Measurements from ENCODE around the gene ASB18. TPM values are rescaled to one million over a fixed set of nuclear protein-coding genes. Genes with fewer than 3 reads are reported as not detected.

Gene ASB18
- total and polyA plus RNA-seq, 2 of the 4 experiments (the other 2 are of a cell fraction): not detected

DNA sequence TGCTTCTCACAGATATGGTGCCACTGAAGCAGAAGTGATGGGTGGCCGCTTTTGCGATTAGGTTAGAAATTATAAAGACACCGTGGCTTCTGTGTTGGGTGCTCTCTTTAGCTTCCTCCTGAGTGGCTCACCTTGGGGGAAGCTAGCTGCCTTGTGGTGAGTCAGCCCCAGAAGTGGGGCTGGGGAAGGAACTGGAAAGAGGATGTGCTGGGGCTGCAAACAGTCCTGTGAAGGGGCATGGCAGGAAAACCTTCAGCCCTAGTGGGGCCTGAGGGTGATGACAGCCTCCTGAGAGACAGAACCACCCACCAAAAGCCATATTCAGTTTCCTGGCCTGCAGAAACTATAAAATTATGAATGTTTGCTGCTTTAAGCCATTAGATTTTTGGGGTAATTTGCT, 8.9 kb upstream of the ASB18 start:
- no peaks in the 10 kb centered on the region for H3K79me1 ChIP-seq (ENCODE audit: low read depth in 1 of 2, low read length in 2 of 2)
- no peak overlapping the region for H2BK5ac ChIP-seq (ENCODE audit: low read depth, low read length, poor library complexity, severe bottlenecking)
- TF ChIP-seq MAFK (IDR thresholded peaks at IDR 0.05; ENCODE audit: low read depth, low read length) (no peak), CEBPB (IDR thresholded peaks at IDR 0.05; ENCODE audit: low read depth, low read length) (no peak), ELK1 (IDR thresholded peaks at IDR 0.05; ENCODE audit: borderline replicate concordance, low read depth, low read length) (no peak), CHD1 (IDR thresholded peaks at IDR 0.05; ENCODE audit: low read depth, low read length) (no peak), RCOR1 (IDR thresholded peaks at IDR 0.05; ENCODE audit: insufficient replicate concordance, low read length) (no peak), NFE2L2 (IDR thresholded peaks at IDR 0.05; ENCODE audit: low read depth, low read length) (no peak), MXI1 (IDR thresholded peaks at IDR 0.05; ENCODE audit: borderline replicate concordance, low read depth, low read length) (no peak), POLR2A (IDR thresholded peaks at IDR 0.05; ENCODE audit: low read depth, low read length) (no peak), USF2 (IDR thresholded peaks at IDR 0.05; ENCODE audit: low read depth, low read length) (no peak), MAZ (IDR thresholded peaks at IDR 0.05; ENCODE audit: borderline replicate concordance, low read depth, low read length) (no peak), SMC3 (IDR thresholded peaks at IDR 0.05; ENCODE audit: low read depth, low read length) (no peak), FOS (IDR thresholded peaks at IDR 0.05; ENCODE audit: low read depth, low read length) (no peak), BHLHE40 (IDR thresholded peaks at IDR 0.05; ENCODE audit: low read depth, low read length) (no peak), RFX5 (IDR thresholded peaks at IDR 0.05; ENCODE audit: low read depth, low read length) (no peak), RAD21 (IDR thresholded peaks at IDR 0.05; ENCODE audit: low read length) (no peak)
- TF ChIP-seq, protein P1, sequence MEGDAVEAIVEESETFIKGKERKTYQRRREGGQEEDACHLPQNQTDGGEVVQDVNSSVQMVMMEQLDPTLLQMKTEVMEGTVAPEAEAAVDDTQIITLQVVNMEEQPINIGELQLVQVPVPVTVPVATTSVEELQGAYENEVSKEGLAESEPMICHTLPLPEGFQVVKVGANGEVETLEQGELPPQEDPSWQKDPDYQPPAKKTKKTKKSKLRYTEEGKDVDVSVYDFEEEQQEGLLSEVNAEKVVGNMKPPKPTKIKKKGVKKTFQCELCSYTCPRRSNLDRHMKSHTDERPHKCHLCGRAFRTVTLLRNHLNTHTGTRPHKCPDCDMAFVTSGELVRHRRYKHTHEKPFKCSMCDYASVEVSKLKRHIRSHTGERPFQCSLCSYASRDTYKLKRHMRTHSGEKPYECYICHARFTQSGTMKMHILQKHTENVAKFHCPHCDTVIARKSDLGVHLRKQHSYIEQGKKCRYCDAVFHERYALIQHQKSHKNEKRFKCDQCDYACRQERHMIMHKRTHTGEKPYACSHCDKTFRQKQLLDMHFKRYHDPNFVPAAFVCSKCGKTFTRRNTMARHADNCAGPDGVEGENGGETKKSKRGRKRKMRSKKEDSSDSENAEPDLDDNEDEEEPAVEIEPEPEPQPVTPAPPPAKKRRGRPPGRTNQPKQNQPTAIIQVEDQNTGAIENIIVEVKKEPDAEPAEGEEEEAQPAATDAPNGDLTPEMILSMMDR (conservative IDR thresholded peaks at IDR 0.05; ENCODE audit: low read depth, low read length): no peak
- no peak overlapping the region for H3K14ac ChIP-seq (replicated peaks; ENCODE audit: low read depth, low read length)
- ATAC-seq (ENCODE audit: low read depth) (no peak), DNase-seq (no peak)
- no peak overlapping the region for H4K5ac ChIP-seq (ENCODE audit: low read depth, low read length)
- no peak overlapping the region for H4K91ac ChIP-seq (ENCODE audit: insufficient read depth, low read depth, low read length)
- H3K56ac ChIP-seq (ENCODE audit: extremely low read depth, insufficient read depth, low read length): no peak overlapping the region
- H2BK15ac ChIP-seq (ENCODE audit: low read depth, low read length): no peak overlapping the region
- in situ Hi-C loops (cut with MboI; ENCODE audit: low sequenced_read_pairs) (no loop called here), intact Hi-C loops (cut with micrococcal nuclease) (no loop called here), dilution Hi-C loops (cut with HindIII; ENCODE audit: low sequenced_read_pairs, unreplicated experiment) (no loop called here)
- H3K27me3 ChIP-seq (ENCODE audit: control insufficient read depth, insufficient read depth, low read length): no peaks in the 10 kb centered on the region
- no peak overlapping the region for H2BK20ac ChIP-seq (ENCODE audit: low read depth, low read length)
- no peak overlapping the region for H3K4ac ChIP-seq (ENCODE audit: low read depth, low read length)
- H3K9me3 ChIP-seq (ENCODE audit: control insufficient read depth, insufficient read depth, low read length): peaks cover 3% of the 10 kb centered on the region; the same call in 1 of the 2 replicates
- no peak overlapping the region for H3K23ac ChIP-seq (ENCODE audit: low read depth, low read length)
- 80% methylated on average over 2 of the region's 3 CpGs; no CpG with 5 or more reads in 1 of the 2 experiments for WGBS, 2 experiments (ENCODE audit: extremely low coverage in 2 of 2, insufficient read length in 1 of 2)
- H3K9ac ChIP-seq (ENCODE audit: low read depth, low read length): no peak overlapping the region
- no peak overlapping the region for H2AK9ac ChIP-seq (replicated peaks; ENCODE audit: low read depth, low read length, poor library complexity)
- H3K4me2 ChIP-seq (ENCODE audit: low read depth, low read length): no peak overlapping the region
- H3K36me3 ChIP-seq (ENCODE audit: control insufficient read depth, insufficient read depth, low read length): no peaks in the 10 kb centered on the region
- no peaks in the 10 kb centered on the region for H3K4me1 ChIP-seq (ENCODE audit: control insufficient read depth, insufficient read depth, low read length)
- H4K20me1 ChIP-seq (ENCODE audit: insufficient read depth, low read length): no peaks in the 10 kb centered on the region
- no peak overlapping the region for H3K18ac ChIP-seq (ENCODE audit: low read depth, low read length)
- no peak overlapping the region for H2BK120ac ChIP-seq (ENCODE audit: low read depth, low read length)
- H3K4me3 ChIP-seq (ENCODE audit: insufficient read depth, low read depth, low read length): no peak overlapping the region
- no peak overlapping the region for H2AFZ ChIP-seq (replicated peaks; ENCODE audit: low read length, poor library complexity)
- BruUV-seq (replicated peaks): no TSS peak
- CTCF ChIA-PET: no interaction called here
- no peak overlapping the region for H2AK5ac ChIP-seq (ENCODE audit: low read depth, low read length)
- H3K9me1 ChIP-seq (ENCODE audit: insufficient read depth, low read length): no peaks in the 10 kb centered on the region
- H3K27ac ChIP-seq (ENCODE audit: insufficient read depth, low read length): no peak overlapping the region
- H4K8ac ChIP-seq (ENCODE audit: low read depth in 2 of 2, low read length in 2 of 2): no peak overlapping the region
- POLR2A ChIA-PET (ENCODE audit: unreplicated experiment): no interaction called here
